Spleen (tissue), 7 donors: Measurements from ENCODE around the gene PLCG2.
A peak's percentile ranks its signal among the peaks of the same experiment; 100 is the strongest.

Experiments used
- POLR2A ChIP-seq, 3 donors: fragments of 450-650 bp; IDR thresholded peaks; one replicate each; pipeline ENCODE4 v1.5.1; 2017; ENCODE audit warnings: antibody characterized with exemption in 3 of 3, mild to moderate bottlenecking in 1 of 3
- POLR2AphosphoS5 ChIP-seq, 3 donors: sonication (generic); formaldehyde crosslinking; IDR thresholded peaks; one replicate each; pipeline ENCODE4 v1.5.1; 2017; ENCODE audit warnings: antibody characterized with exemption in 3 of 3
- TF ChIP-seq, protein P1 (sequence below), 11 experiments: fragments of 200-600 bp in 7 of 11; fragments of 450-650 bp in 4 of 11; sonication (generic) in 4 of 11; IDR thresholded peaks in 8 of 11; conservative IDR thresholded peaks in 3 of 11; 1 replicate in 7 of 11; 2 replicates in 4 of 11; pipeline versions ENCODE4 v1.4.0 to v1.8.0; 2016 to 2021; ENCODE audit warnings: antibody characterized with exemption in 11 of 11, inconsistent platforms in 4 of 11, mild to moderate bottlenecking in 1 of 11
- donor health status: DM: no; HTN: no; CAD: no; lungs with moderate emphysema.
- donor health status: DM: no; HTN: no; CAD: no.
- donor health status: DM: no; HTN: no; CAD: no.

DNA sequence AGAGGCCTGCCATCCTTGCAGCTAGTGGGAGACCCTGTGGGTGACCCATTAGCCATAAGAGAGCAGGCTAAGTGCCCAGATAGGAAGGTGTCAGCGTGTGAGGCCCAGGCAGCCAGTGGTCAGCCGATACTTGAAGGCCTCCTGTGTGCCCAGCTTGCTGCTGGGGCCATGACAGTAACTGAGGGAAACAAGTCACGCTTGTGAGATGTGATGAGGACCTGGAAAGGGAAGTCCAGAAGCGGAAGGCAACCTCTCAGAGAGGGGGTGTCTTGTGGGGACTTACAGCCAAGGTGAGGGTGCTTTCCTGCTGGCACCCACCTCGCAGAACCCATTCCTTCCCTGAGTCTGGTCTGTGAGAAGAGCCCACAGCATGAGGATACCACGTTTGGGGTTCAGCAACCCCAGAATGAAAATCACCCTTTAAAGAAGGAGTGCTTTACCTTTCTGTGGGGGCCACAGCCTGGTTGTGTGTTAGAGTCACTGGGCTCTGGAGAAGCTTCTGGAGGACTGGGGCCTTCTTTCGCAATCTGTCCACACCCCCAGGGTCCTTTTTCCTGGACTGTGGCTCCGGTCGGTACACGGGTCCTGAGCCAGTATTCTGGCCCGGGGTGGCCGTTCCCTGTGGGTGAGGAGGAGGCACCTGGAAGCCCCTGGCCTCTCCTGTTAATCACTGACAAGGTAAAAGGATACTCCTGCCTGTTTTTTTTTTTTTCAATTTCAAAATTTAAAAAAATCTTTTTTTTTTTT lies 53.9 kb downstream of the PLCG2 start:
- TF ChIP-seq, protein P1, sequence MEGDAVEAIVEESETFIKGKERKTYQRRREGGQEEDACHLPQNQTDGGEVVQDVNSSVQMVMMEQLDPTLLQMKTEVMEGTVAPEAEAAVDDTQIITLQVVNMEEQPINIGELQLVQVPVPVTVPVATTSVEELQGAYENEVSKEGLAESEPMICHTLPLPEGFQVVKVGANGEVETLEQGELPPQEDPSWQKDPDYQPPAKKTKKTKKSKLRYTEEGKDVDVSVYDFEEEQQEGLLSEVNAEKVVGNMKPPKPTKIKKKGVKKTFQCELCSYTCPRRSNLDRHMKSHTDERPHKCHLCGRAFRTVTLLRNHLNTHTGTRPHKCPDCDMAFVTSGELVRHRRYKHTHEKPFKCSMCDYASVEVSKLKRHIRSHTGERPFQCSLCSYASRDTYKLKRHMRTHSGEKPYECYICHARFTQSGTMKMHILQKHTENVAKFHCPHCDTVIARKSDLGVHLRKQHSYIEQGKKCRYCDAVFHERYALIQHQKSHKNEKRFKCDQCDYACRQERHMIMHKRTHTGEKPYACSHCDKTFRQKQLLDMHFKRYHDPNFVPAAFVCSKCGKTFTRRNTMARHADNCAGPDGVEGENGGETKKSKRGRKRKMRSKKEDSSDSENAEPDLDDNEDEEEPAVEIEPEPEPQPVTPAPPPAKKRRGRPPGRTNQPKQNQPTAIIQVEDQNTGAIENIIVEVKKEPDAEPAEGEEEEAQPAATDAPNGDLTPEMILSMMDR (IDR thresholded peaks at IDR 0.05 in 8 of 11, conservative IDR thresholded peaks at IDR 0.05 in 3 of 11), result no peak
- TF ChIP-seq POLR2AphosphoS5 (IDR thresholded peaks at IDR 0.05) (peak in 1 of 3 donors; percentile 34), POLR2A (IDR thresholded peaks at IDR 0.05) (no peak)
